ENCODE results near the gene MOK.

Gene MOK

DNA sequence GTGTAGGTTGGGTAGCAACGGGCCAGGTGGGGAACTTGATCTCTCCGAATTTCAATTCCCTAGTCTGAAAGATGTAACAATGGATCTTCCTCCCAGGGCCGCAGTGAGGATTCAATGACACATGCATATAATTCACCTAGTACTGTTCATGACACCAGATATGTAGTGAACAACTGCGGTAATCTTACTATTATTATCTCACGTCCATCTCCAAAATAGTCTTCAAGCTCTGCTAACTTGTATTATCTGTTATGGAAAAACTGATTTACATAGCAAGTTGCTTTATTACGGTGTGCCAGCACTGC is 26.4 kb downstream of the MOK start:
- Histone ChIP-seq H3K9me3 (ENCODE audit: severe bottlenecking) (no peaks in the 10 kb centered on the region), H3K36me3 (peaks cover 8% of the 10 kb centered on the region), H3K27ac (no peak overlapping the region), H3K4me3 (ENCODE audit: low read depth, low read length) (no peak overlapping the region), H3K27me3 (ENCODE audit: insufficient read depth, low read depth, severe bottlenecking) (no peaks in the 10 kb centered on the region)
- TF ChIP-seq, protein P1, sequence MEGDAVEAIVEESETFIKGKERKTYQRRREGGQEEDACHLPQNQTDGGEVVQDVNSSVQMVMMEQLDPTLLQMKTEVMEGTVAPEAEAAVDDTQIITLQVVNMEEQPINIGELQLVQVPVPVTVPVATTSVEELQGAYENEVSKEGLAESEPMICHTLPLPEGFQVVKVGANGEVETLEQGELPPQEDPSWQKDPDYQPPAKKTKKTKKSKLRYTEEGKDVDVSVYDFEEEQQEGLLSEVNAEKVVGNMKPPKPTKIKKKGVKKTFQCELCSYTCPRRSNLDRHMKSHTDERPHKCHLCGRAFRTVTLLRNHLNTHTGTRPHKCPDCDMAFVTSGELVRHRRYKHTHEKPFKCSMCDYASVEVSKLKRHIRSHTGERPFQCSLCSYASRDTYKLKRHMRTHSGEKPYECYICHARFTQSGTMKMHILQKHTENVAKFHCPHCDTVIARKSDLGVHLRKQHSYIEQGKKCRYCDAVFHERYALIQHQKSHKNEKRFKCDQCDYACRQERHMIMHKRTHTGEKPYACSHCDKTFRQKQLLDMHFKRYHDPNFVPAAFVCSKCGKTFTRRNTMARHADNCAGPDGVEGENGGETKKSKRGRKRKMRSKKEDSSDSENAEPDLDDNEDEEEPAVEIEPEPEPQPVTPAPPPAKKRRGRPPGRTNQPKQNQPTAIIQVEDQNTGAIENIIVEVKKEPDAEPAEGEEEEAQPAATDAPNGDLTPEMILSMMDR (IDR thresholded peaks at IDR 0.05; ENCODE audit: low read depth, low read length) = no peak
- DNase-seq = no peak

DNA sequence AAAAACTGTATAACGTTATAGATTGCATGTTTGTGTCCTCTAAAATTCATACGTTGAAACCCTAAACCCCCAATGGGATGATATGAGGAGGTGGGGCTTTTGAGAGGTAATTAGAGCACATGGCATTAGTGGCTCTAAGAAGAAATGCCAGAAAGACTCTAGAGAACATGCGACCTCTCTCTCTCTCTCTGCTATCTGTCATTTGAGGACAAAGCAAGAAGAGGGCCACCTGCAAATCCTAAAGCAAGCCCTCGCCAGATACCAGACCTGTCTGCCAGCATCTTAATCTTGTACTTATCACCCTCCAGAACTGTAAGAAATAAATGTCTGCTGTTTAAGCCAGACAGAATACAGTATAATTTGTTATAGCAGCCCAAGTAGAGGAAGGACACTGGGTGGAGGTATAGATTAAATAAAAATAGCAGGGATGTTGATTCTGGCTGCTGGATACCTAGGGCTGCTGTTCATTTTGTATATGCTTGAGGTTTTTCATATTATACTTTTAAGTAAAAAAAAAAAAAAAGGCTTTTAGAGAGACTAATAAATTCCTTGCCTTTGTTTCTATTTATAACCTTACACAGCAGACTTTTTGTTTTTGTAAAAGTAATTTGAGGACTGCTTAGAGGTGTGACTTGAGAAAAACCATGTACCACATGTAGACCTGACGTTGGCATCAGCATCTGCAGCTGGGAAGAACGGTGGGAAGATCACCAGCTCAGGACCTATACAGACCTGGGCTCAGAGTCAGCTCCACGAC is 26.9 kb downstream of the MOK start:
- peak; percentile 29 for DNase-seq
- Histone ChIP-seq H3K27ac (0 out of 2 replicates have a peak overlapping the region, but pooled peaks have one; percentile 33), H3K27me3 (ENCODE audit: insufficient read depth, low read depth, severe bottlenecking) (no peaks in the 10 kb centered on the region), H3K9me3 (ENCODE audit: severe bottlenecking) (no peaks in the 10 kb centered on the region), H3K36me3 (peaks cover 8% of the 10 kb centered on the region), H3K4me3 (ENCODE audit: low read depth, low read length) (no peak overlapping the region)
- TF ChIP-seq, protein P1 (IDR thresholded peaks at IDR 0.05; ENCODE audit: low read depth, low read length) = no peak

DNA sequence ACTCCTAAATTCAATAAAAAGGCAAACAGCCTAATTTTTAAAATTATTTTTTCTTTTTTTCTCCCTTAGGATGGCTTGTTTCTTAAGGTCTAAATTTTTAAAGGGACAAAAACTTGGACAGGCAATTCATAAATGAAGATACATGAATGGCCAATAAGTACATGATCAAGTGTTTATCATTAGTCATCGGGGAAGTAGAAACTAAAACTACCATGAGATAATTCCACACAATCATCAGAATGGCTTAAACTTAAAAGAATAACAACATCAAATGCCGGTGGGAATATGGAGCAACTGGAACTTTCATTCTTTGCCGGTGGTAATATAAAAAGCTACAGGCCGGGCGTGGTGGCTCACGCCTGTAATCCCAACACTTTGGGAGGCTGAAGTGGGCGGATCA is 29.1 kb downstream of the MOK start:
- H3K27ac ChIP-seq = no peak overlapping the region
- no peaks in the 10 kb centered on the region for H3K27me3 ChIP-seq (ENCODE audit: insufficient read depth, low read depth, severe bottlenecking)
- DNase-seq = no peak
- peaks cover 3% of the 10 kb centered on the region; the same call in 1 of the 2 replicates for H3K36me3 ChIP-seq
- no peaks in the 10 kb centered on the region for H3K9me3 ChIP-seq (ENCODE audit: severe bottlenecking)
- TF ChIP-seq, protein P1 (IDR thresholded peaks at IDR 0.05; ENCODE audit: low read depth, low read length) = no peak
- H3K4me3 ChIP-seq (ENCODE audit: low read depth, low read length) = no peak overlapping the region

DNA sequence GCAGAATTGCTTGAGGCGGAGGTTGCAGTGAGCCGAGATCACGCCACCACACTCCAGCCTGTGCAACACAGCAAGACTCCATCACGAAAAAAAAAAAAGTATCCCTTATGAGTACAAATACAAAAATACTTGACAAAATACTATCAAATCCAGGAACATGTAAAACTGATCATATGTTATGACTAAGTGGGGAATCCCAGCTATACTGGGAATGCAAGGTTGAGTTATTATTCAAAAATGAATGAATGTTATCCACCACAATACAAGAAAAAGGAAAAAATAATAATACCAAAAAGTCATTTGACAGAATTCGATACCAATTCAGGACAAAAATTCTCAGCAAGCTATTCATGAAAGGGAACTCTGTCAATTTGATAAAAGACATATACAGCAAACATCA is 32.6 kb downstream of the MOK start:
- no peak for DNase-seq
- TF ChIP-seq, protein P1 (IDR thresholded peaks at IDR 0.05; ENCODE audit: low read depth, low read length) = no peak
- H3K27me3 ChIP-seq (ENCODE audit: insufficient read depth, low read depth, severe bottlenecking) = no peaks in the 10 kb centered on the region

DNA sequence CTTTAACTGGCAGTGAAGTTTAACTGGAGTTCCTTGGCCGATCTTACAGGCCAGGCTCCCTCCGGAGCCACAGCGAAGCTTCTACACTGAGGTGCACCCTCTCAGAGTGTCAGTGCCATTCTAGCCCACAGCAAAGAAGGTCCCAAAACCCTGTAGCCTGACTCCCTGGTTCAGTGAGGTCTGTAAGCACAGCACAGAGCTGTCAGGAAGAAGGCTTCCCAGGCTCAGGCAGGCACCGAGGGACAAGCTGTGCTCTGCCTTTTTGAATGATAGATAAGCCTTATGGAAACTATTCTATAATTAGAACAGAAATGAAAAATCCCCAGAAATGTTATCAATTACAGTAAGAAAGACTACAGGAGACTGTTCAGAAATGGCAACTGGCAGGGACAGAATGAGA is 40.2 kb downstream of the MOK start:
- TF ChIP-seq, protein P1 (IDR thresholded peaks at IDR 0.05; ENCODE audit: low read depth, low read length) = no peak
- H3K9me3 ChIP-seq (ENCODE audit: severe bottlenecking) = no peaks in the 10 kb centered on the region
- H3K36me3 ChIP-seq = no peaks in the 10 kb centered on the region
- no peak overlapping the region for H3K4me3 ChIP-seq (ENCODE audit: low read depth, low read length)
- no peak overlapping the region for H3K27ac ChIP-seq
- H3K27me3 ChIP-seq (ENCODE audit: insufficient read depth, low read depth, severe bottlenecking) = no peaks in the 10 kb centered on the region
- DNase-seq = no peak

More for the DNA sequence above, 32.6 kb downstream of the MOK start:
- no peaks in the 10 kb centered on the region for H3K36me3 ChIP-seq
- no peaks in the 10 kb centered on the region for H3K9me3 ChIP-seq (ENCODE audit: severe bottlenecking)
- no peak overlapping the region for H3K27ac ChIP-seq
- no peak overlapping the region for H3K4me3 ChIP-seq (ENCODE audit: low read depth, low read length)

DNA sequence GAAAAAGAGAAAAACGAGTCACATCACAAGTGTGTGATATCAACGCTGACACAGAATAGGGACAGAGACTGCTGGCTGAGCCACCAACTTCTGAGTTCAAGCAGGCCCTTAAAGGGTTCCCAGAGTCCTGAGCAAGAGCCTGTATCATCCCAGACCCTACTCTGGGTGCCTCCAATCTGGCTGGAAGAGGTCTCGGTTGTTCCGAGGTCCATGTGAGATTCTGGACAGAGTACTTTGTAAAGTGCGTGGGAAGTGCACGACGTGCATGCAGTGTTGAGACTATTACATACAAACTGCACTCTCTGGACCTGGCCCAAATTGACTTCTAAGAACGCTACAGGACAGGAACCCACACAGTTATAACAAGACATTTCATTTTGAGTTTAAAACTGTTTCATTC is 40.6 kb downstream of the MOK start:
- DNase-seq = no peak
- Histone ChIP-seq H3K27ac (no peak overlapping the region), H3K4me3 (ENCODE audit: low read depth, low read length) (no peak overlapping the region), H3K9me3 (ENCODE audit: severe bottlenecking) (no peaks in the 10 kb centered on the region), H3K27me3 (ENCODE audit: insufficient read depth, low read depth, severe bottlenecking) (no peaks in the 10 kb centered on the region), H3K36me3 (no peaks in the 10 kb centered on the region)
- TF ChIP-seq, protein P1 (IDR thresholded peaks at IDR 0.05; ENCODE audit: low read depth, low read length) = no peak
